IMR-90 (cell line): ENCODE data around the gene ACP6. TPM values are rescaled to one million over a fixed set of nuclear protein-coding genes. Genes with fewer than 3 reads are reported as not detected.

Source experiments
- ATAC-seq: fragments of 200-7000 bp; cut with Tn5 transposase; 2 replicates; pipeline ENCODE4 v1.9.1; 2020; ENCODE audit warnings: low read depth, mild to moderate bottlenecking, moderate library complexity
- BruUV-seq: library from RNA; stranded (reverse); fragments of 400-500 nt; replicated peaks from 2 replicates; lab custom pipeline; 2021; lab: Mats Ljungman, UMichigan
- CTCF ChIA-PET: fragments of 300-600 bp; formaldehyde crosslinking; extraction: SDS; loops from one replicate; lab custom pipeline; 2021; ENCODE audit warnings: antibody characterized with exemption; lab: Yijun Ruan, JAX
- POLR2A ChIA-PET: fragments of 300-600 bp; sonication (Branson Sonifier 250); formaldehyde crosslinking; loops from one replicate; lab custom pipeline; 2022; ENCODE audit warnings: antibody characterized with exemption; ENCODE audit not compliant: unreplicated experiment; lab: Charles Lee
- DNase-seq: peaks from one replicate; pipeline ENCODE4 v3.0.0; 2013
- H2AFZ ChIP-seq: replicated peaks from 2 replicates; pipeline ENCODE3; 2013; ENCODE audit warnings: low read length, mild to moderate bottlenecking; ENCODE audit not compliant: poor library complexity
- H2AK5ac ChIP-seq: 2 replicates; pipeline ENCODE4 v1.6.1; 2013; ENCODE audit warnings: low read depth, low read length, inconsistent platforms
- H2AK9ac ChIP-seq: replicated peaks from 2 replicates; pipeline ENCODE3; 2013; ENCODE audit warnings: mild to moderate bottlenecking, low read depth, low read length, moderate library complexity; ENCODE audit not compliant: poor library complexity
- H2BK120ac ChIP-seq: 2 replicates; pipeline ENCODE4 v1.6.1; 2013; ENCODE audit warnings: low read depth, low read length, inconsistent platforms
- H2BK15ac ChIP-seq: 3 replicates; pipeline ENCODE4 v1.6.1; 2013; ENCODE audit warnings: low read depth, low read length, inconsistent platforms
- H2BK20ac ChIP-seq: 2 replicates; pipeline ENCODE4 v1.6.1; 2013; ENCODE audit warnings: low read depth, mild to moderate bottlenecking, inconsistent platforms, low read length, moderate library complexity
- H2BK5ac ChIP-seq: 2 replicates; pipeline ENCODE4 v1.6.1; 2013; ENCODE audit warnings: mild to moderate bottlenecking, low read depth, low read length, inconsistent platforms; ENCODE audit not compliant: poor library complexity, severe bottlenecking
- H3K14ac ChIP-seq: replicated peaks from 2 replicates; pipeline ENCODE4 v1.6.1; 2013; ENCODE audit warnings: low read depth, low read length, inconsistent platforms
- H3K18ac ChIP-seq: 2 replicates; pipeline ENCODE4 v1.6.1; 2013; ENCODE audit warnings: low read depth, low read length, control low read depth
- H3K23ac ChIP-seq: 2 replicates; pipeline ENCODE4 v1.6.1; 2013; ENCODE audit warnings: low read depth, low read length, inconsistent platforms
- H3K27ac ChIP-seq: 2 replicates; pipeline ENCODE4 v1.5.1; 2013; ENCODE audit warnings: mild to moderate bottlenecking, control low read depth, low read length; ENCODE audit not compliant: insufficient read depth
- H3K27me3 ChIP-seq: 2 replicates; pipeline ENCODE4 v1.6.1; 2013; ENCODE audit warnings: low read length; ENCODE audit not compliant: control insufficient read depth, insufficient read depth
- H3K36me3 ChIP-seq: 2 replicates; pipeline ENCODE4 v1.6.1; 2013; ENCODE audit warnings: low read length, mixed read lengths; ENCODE audit not compliant: control insufficient read depth, insufficient read depth
- H3K4ac ChIP-seq: 2 replicates; pipeline ENCODE4 v1.6.1; 2013; ENCODE audit warnings: low read depth, low read length, inconsistent platforms
- H3K4me1 ChIP-seq: 2 replicates; pipeline ENCODE4 v1.6.1; 2013; ENCODE audit warnings: low read length, mixed read lengths; ENCODE audit not compliant: control insufficient read depth, insufficient read depth
- H3K4me2 ChIP-seq: 2 replicates; pipeline ENCODE4 v1.6.1; 2013; ENCODE audit warnings: low read depth, mild to moderate bottlenecking, control low read depth, low read length, moderate library complexity
- H3K4me3 ChIP-seq: 2 replicates; pipeline ENCODE4 v1.5.1; 2013; ENCODE audit warnings: low read depth, mild to moderate bottlenecking, control low read depth, low read length, moderate library complexity; ENCODE audit not compliant: insufficient read depth
- H3K56ac ChIP-seq: 2 replicates; pipeline ENCODE4 v1.6.1; 2013; ENCODE audit warnings: low read length, inconsistent platforms; ENCODE audit not compliant: insufficient read depth; ENCODE audit errors: extremely low read depth
- H3K79me1 ChIP-seq, 2 experiments: 2 replicates each; pipeline ENCODE4 v1.6.1; 2013; ENCODE audit warnings: low read length in 2 of 2, inconsistent platforms in 1 of 2, low read depth in 1 of 2
- H3K9ac ChIP-seq: 2 replicates; pipeline ENCODE4 v1.6.1; 2013; ENCODE audit warnings: low read depth, low read length, control low read depth
- H3K9me1 ChIP-seq: 2 replicates; pipeline ENCODE4 v1.6.1; 2013; ENCODE audit warnings: low read length, inconsistent platforms; ENCODE audit not compliant: insufficient read depth
- H3K9me3 ChIP-seq: 2 replicates; pipeline ENCODE4 v1.6.1; 2013; ENCODE audit warnings: low read length; ENCODE audit not compliant: control insufficient read depth, insufficient read depth
- H4K20me1 ChIP-seq: 2 replicates; pipeline ENCODE4 v1.6.1; 2013; ENCODE audit warnings: low read length, inconsistent platforms; ENCODE audit not compliant: insufficient read depth
- H4K5ac ChIP-seq: 2 replicates; pipeline ENCODE4 v1.6.1; 2013; ENCODE audit warnings: mild to moderate bottlenecking, low read depth, low read length, control low read depth
- H4K8ac ChIP-seq, 2 experiments: 2 replicates each; pipeline ENCODE4 v1.6.1; 2013; ENCODE audit warnings: low read depth in 2 of 2, low read length in 2 of 2, control low read depth in 1 of 2, inconsistent platforms in 1 of 2
- H4K91ac ChIP-seq: 2 replicates; pipeline ENCODE4 v1.6.1; 2013; ENCODE audit warnings: low read depth, low read length, inconsistent platforms; ENCODE audit not compliant: insufficient read depth
- BHLHE40 ChIP-seq: fragments of 150-350 bp; IDR thresholded peaks from 2 replicates; pipeline ENCODE4 v1.6.1; 2016; ENCODE audit warnings: mild to moderate bottlenecking, low read depth, low read length
- CEBPB ChIP-seq: IDR thresholded peaks from 2 replicates; pipeline ENCODE4 v1.6.1; 2012; ENCODE audit warnings: low read depth, low read length, improper control_type of control experiment
- CHD1 ChIP-seq: IDR thresholded peaks from 2 replicates; pipeline ENCODE4 v1.6.1; 2012; ENCODE audit warnings: low read depth, low read length, improper control_type of control experiment
- FOS ChIP-seq: fragments of 150-350 bp; IDR thresholded peaks from 2 replicates; pipeline ENCODE4 v1.6.1; 2016; ENCODE audit warnings: low read depth, low read length
- POLR2A ChIP-seq: IDR thresholded peaks from 2 replicates; pipeline ENCODE4 v1.6.1; 2012; ENCODE audit warnings: mild to moderate bottlenecking, low read depth, low read length
- RFX5 ChIP-seq: IDR thresholded peaks from 2 replicates; pipeline ENCODE4 v1.8.0; 2012; ENCODE audit warnings: low read depth, mild to moderate bottlenecking, low read length, moderate library complexity
- SMC3 ChIP-seq: fragments of 150-350 bp; IDR thresholded peaks from 2 replicates; pipeline ENCODE4 v1.6.1; 2016; ENCODE audit warnings: low read depth, mild to moderate bottlenecking, antibody characterized with exemption, low read length, moderate library complexity
- WGBS, 2 experiments: methylation state at CpG; one replicate each; pipeline versions ENCODE4 v1.1.5 to v1.1.7; 2013; ENCODE audit warnings: missing lambda C conversion rate in 2 of 2; ENCODE audit not compliant: insufficient read length in 1 of 2; ENCODE audit errors: extremely low coverage in 2 of 2; 5-methylcytosine and 5-hydroxymethylcytosine counted together
- dilution Hi-C: fragments of 300-500 bp; cut with HindIII; formaldehyde crosslinking; loops from one replicate; pipeline ENCODE4 v1.14.3; 2018; ENCODE audit warnings: low sequenced_read_pairs; ENCODE audit not compliant: unreplicated experiment
- in situ Hi-C: fragments of 300-500 bp; cut with MboI; formaldehyde crosslinking; loops from 3 replicates; pipeline ENCODE4 v1.14.3; 2019; ENCODE audit warnings: low sequenced_read_pairs, inconsistent platforms, mixed read lengths
- intact Hi-C: fragments of 100-400 bp; cut with micrococcal nuclease; formaldehyde crosslinking; loops from 2 replicates; pipeline ENCODE4 v1.10.0; 2022
- polyA plus RNA-seq, 3 experiments: library from polyadenylated mRNA; depleted of rRNA; stranded (reverse); fragments of >200 nt; gene quantifications; 2 replicates each; pipeline ENCODE4 v1.2.3, GENCODE V29; 2012; ENCODE audit warnings: low replicate concordance in 1 of 3
- total RNA-seq: library from RNA; depleted of rRNA; stranded (reverse); fragments of >200 nt; gene quantifications from 2 replicates; pipeline ENCODE4 v1.2.3, GENCODE V29; 2012
- TF ChIP-seq, protein P1 (sequence below): conservative IDR thresholded peaks from 2 replicates; pipeline ENCODE4 v1.5.1; 2012; ENCODE audit warnings: mild to moderate bottlenecking, low read depth, low read length, improper control_type of control experiment

Gene ACP6
- total and polyA plus RNA-seq, 2 of the 4 experiments (the other 2 are of a cell fraction) = 2.5 to 8.2 TPM

DNA sequence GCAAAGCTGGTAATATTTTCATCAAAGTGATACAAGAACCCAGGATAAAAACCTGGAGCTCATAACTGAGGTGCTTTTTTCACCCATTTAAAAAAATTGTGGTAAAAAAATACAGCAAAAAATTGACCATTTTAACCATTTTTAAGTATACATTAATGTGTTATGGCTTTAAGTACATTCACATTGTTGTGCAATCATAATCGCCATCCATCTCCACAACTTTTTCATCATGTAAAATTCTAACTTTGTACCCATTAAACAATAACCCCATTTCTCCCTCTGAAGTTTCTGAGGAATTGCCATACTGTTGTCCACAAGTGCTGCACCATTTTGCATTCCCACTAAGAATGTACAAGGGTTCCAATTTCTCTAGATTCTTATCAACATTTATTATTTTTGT lies 36.6 kb downstream of the ACP6 start:
- no peak for DNase-seq
- no peaks in the 10 kb centered on the region for H4K20me1 ChIP-seq
- H3K4ac ChIP-seq = no peak overlapping the region
- no peak overlapping the region for H2AFZ ChIP-seq
- no peak overlapping the region for H2BK120ac ChIP-seq
- no peak overlapping the region for H2BK20ac ChIP-seq
- H2AK5ac ChIP-seq = no peak overlapping the region
- no TSS peak for BruUV-seq
- ATAC-seq = no peak
- no peak overlapping the region for H3K56ac ChIP-seq
- no peak overlapping the region for H4K5ac ChIP-seq
- H3K4me3 ChIP-seq = no peak overlapping the region
- no peak overlapping the region for H3K18ac ChIP-seq
- intact Hi-C loops = no loop called here
- no peaks in the 10 kb centered on the region for H3K36me3 ChIP-seq
- no peak overlapping the region for H3K9ac ChIP-seq
- H3K23ac ChIP-seq = no peak overlapping the region
- H3K14ac ChIP-seq = no peak overlapping the region
- H3K4me2 ChIP-seq = no peak overlapping the region
- H4K91ac ChIP-seq = no peak overlapping the region
- no peak overlapping the region for H2BK5ac ChIP-seq
- dilution Hi-C loops = no loop called here
- no peak overlapping the region for H3K27ac ChIP-seq
- no peak overlapping the region for H4K8ac ChIP-seq
- H2AK9ac ChIP-seq = no peak overlapping the region
- in situ Hi-C loops = loop anchor here (10.0 kb wide), 2 partner anchors 261 to 359 kb away; no protein-coding TSS in a partner anchor
- H2BK15ac ChIP-seq = no peak overlapping the region
- POLR2A ChIA-PET = no interaction called here
- no peaks in the 10 kb centered on the region for H3K79me1 ChIP-seq
- no peaks in the 10 kb centered on the region for H3K9me1 ChIP-seq
- TF ChIP-seq POLR2A = no peak
- no peak for TF ChIP-seq FOS
- peak; percentile 77 for TF ChIP-seq CEBPB
- TF ChIP-seq RFX5 = no peak
- TF ChIP-seq, protein P1, sequence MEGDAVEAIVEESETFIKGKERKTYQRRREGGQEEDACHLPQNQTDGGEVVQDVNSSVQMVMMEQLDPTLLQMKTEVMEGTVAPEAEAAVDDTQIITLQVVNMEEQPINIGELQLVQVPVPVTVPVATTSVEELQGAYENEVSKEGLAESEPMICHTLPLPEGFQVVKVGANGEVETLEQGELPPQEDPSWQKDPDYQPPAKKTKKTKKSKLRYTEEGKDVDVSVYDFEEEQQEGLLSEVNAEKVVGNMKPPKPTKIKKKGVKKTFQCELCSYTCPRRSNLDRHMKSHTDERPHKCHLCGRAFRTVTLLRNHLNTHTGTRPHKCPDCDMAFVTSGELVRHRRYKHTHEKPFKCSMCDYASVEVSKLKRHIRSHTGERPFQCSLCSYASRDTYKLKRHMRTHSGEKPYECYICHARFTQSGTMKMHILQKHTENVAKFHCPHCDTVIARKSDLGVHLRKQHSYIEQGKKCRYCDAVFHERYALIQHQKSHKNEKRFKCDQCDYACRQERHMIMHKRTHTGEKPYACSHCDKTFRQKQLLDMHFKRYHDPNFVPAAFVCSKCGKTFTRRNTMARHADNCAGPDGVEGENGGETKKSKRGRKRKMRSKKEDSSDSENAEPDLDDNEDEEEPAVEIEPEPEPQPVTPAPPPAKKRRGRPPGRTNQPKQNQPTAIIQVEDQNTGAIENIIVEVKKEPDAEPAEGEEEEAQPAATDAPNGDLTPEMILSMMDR = no peak
- no peak for TF ChIP-seq BHLHE40
- no peak for TF ChIP-seq SMC3
- TF ChIP-seq CHD1 = no peak
- H3K27me3 ChIP-seq = no peaks in the 10 kb centered on the region
- H3K9me3 ChIP-seq = no peaks in the 10 kb centered on the region
- WGBS, 2 experiments = no CpG with 5 or more reads among the region's 1 CpG
- CTCF ChIA-PET = no interaction called here
- H3K4me1 ChIP-seq = no peaks in the 10 kb centered on the region; the same call in 1 of the 2 replicates
